Stimulated activated CD4-positive, alpha-beta T cell treated with anti-CD3 and anti-CD28 coated beads, Interleukin-2, amount 100 ng/mL, for 24 hours (primary cell): ENCODE data around the gene SLC7A10.
"Not testable (repeated sequence)": the region's sequence is repeated elsewhere in the genome, so short reads cannot be mapped to it uniquely, and the experiment has no call there.

Experiments
- DNase-seq, 2 donors: peaks; one replicate each; pipeline ENCODE4 v3.0.0-alpha.2; 2020

Gene SLC7A10

DNA sequence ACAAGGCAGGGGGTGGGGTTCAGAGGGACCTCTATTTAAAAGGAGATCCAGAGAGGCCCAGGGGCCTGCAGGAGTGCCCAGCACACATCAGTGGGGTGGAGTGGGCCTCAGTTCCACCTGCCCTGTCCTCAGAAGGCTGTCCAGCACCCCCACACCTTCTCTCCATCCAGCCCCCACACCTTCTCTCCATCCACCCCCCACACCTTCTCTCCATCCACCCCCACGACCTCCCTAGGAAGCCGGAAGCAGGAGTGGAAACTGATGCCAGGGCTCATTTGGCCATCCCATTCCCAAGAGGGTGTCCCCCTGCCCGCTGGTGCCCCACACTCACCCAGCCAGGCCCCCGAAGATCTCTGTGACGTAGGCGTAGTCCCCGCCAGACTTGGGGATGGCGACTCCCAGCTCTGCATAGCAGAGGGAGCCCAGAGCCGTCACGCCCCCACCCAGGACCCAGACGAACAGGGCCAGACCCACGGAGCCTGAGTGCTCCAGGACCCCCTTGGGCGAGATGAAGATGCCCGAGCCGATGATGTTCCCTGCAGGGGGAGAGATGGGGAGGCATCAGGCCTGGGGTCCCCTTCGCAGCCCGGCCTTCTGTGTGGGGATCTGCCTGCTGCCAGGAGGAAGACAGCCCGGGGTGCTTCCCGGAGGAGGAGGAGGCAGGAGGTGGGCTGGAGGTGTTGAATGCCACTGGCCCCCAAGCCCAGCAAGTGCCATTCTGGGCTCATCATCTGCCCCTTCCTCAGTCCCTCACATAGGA, 10.0 kb downstream of the SLC7A10 start:
- DNase-seq, result no peak

DNA sequence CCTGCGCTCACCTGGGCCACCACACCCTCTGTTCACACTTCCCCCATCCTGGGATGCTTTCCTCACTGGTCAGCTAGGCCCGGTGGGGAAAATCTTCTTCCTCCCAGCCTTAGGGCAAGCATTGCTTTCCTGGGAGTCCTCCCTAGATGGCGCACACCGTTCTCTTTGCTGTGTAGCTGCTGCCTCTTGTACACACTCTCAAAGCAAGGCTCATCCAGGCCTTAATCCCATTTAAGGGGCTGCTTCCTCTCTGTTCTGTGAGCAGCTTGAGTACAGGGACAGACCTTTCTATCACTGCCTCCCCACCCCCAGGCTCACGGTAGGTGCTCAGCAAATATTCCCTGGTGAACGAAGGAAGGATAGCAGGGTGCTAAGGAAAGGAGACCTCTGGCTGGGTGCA, 11.1 kb downstream of the SLC7A10 start:
- no peak for DNase-seq

DNA sequence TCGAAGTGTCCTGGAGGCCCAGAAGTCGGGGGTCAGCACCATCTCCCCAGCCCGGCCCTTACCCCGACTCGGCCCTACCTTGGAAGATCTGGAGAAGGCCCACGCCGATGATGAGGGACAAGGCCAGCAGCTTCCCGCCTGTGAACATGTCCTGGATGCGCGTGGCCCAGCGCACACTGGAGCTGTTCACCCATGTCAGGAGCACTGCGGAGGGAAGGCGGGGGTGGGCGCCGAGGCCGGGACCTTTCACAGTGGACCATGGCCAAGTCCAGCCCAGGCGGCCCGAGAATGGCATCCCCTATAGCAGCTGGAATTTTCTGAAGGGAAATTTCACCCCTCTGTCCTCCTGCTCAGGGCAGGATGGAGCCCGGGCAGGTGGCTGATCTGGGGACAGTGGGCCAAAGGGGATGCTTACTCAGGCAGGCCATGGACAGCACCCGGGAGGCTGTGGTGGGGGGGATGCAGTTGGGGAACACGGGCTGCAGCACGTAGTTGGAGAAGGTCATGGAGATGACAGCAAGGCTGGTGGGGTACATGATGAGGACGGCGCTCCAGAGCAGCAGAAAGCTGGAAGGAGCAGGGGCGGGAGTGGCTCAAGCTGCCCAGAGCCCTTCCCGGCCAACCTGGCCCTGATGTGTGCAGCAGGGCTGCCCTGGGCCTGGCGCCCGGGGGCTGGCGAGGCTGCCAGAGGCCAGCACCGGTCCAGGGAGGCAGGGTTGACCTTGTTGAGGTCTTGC, 13.0 kb downstream of the SLC7A10 start:
- no peak for DNase-seq

DNA sequence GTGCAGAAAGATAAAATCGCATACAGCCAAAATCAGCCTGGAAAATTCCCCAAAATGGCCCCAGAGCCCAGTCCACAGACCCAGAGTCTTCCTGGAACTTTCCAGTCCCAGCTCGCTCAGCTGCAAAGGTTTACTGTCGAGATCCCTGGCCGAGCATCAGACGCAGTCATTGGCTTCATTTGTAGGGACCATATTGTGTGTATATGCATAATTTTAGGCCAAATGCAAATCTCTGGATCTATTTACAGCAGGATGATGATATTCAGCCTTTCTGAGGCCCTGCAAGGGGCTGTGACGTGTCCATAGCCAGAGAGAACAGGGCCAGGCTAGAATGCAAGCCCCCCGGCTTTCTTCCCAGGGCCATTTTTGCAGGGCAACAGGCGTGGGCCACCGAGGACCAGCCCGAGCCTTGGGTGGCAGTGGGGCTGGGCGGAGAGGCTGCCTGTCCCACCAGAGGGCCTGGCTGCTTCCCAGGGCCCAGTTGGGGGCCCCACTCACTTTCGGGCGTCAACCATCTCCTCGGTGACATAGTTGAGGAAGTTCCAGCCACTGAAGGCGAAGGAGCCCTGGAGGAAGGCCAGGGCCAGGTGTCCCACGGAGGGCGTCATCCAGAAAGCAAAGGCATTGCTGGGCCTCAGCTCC, 13.7 kb downstream of the SLC7A10 start:
- no peak for DNase-seq

DNA sequence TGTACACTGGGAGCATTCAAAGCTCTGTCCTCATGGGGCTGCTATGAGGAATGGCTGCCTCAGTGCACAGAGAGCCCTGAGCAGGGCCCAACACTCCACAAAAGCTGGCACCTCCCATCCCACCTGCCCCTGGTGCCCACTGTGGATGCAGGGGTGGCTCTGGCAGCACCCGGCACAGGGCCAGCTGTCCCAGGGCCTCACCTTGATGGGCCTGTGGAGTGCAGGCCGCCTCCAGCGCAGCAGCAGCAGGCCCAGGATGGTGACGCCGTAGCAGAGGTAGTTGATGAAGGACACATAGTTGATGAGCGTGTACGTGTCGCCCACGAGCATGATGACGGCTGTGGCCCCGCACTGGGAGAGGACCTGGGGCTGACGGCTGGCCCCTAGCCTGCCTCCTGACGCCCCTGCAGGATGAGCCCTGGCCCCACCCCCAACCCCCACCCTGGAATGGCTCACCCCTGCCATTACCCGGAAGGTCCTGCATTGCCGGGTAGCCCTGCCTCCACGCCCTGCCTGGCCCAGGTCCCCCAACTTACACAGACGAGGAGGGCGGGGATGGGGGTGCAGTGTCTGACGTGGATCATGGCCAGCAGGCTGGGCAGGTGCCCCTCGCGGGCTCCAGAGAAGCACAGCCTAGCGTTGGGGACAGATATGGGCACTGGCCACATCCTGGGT, 15.2 kb downstream of the SLC7A10 start:
- DNase-seq, result no peak

DNA sequence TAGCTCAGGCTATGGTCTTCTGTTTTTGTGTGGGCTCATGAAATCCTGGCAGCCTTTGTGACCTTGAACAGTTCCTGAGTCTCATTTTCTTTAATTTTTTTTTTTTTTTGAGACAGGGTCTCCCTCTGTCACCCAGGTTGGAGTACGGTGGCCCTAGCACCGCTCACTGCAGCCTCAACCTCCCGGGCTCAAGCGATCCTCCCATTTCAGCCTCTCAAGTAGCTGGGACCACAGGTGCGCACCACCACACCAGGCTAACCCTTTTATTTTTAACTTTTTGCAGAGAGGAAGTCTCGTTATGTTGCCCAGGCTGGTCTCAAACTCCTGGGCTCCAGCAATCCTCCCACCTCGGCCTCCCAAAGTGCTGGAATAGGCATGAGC, 15.8 kb downstream of the SLC7A10 start:
- not testable (repeated sequence) for DNase-seq

- no peak for DNase-seq
Observed at GRCh38 chr19:33208904-33209849, 16.5 kb downstream of the SLC7A10 start.

- no peak for DNase-seq
Observed at GRCh38 chr19:33208371-33208895, 17.2 kb downstream of the SLC7A10 start.

GRCh38 chr19:33207903-33208302, 17.7 kb downstream of the SLC7A10 start:
- DNase-seq, result no peak

DNA sequence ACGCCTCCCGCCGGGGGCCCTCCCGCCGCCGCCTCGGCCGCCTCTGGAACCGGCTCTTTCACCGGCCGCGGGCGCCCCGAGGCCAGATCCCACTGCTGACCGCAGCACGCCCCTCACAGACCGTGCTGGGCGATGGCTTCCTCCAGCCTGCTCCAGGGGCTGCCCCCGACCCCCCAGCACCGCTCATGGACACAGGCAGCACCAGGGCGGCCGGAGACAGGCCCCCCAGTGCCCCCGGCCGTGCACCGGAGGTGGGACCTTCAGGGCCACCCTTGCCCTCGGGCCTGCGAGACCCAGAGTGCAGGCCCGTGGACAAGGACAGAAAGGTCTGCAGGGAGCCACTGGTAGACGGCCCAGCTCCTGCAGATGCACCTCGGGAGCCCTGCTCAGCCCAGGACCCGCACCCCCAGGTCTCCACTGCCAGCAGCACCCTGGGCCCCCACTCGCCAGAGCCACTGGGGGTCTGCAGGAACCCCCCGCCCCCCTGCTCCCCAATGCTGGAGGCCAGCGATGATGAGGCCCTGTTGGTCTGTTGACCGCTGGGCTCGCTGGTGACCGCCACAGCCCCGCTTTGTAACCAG, 18.5 kb downstream of the SLC7A10 start:
- DNase-seq, result no peak

- no peak for DNase-seq
Observed at GRCh38 chr19:33206261-33207039, 19.2 kb downstream of the SLC7A10 start.

GRCh38 chr19:33205531-33206260, 20.0 kb downstream of the SLC7A10 start:
- no peak for DNase-seq

GRCh38 chr19:33205110-33205509, 20.5 kb downstream of the SLC7A10 start:
- DNase-seq, result no peak

DNA sequence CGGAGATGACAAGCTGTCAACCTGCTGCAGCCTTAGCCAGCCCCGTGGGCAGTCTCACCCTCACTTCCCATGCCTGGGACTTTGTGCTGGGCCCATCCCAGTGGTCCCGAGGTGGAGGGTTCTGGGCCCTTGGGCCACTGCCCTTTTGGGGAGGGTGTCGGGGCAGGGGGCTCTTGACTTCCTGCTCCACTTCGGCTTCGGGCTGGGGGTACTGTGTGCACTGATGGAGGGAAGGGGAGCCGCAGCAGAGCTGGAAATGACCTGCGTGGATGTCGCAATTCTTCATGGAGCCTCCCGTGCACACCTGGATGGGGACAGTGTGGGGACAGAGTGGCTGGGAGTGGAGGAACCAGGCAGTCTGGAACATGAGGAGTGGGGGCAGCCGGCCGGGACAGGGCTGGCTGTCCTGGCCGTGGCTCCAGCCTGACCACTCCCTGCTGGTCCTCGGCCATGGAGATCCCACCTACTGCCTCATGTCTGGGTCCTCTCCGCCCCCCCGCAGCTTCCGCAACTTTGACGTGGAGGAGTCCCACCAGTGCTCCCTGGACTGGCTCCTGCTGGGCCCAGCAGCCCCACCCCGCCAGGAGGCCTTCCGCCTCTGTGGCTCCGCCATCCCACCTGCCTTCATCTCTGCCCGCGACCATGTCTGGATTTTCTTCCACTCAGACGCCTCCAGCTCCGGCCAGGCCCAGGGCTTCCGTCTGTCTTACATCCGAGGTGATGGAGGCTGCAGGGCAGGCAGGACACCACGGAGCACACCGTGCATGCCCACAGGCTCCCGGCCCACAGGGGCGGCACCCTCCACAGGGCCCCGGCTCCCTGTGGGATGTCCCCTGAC, 21.3 kb downstream of the SLC7A10 start:
- no peak for DNase-seq

DNA sequence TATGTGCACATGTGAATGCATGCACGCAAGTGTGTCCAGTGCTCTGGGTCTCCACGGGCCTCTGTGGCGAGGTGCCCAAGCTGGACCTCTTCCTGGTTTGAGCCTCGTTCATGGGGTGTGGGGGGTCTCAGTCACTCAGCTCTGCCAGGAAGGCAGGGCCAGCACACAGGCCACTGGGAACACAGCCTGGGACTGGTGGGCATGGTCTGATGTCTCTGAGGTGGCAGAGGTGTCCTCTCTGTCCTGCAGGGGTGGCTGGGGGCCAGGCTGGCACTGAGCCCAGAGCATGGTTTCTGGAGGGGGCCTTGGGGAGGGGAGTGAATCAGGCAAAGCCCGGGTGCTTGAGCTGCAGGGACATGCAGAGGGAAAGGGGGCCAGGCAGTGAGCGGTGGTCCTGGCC, 22.1 kb downstream of the SLC7A10 start:
- DNase-seq, result no peak

DNA sequence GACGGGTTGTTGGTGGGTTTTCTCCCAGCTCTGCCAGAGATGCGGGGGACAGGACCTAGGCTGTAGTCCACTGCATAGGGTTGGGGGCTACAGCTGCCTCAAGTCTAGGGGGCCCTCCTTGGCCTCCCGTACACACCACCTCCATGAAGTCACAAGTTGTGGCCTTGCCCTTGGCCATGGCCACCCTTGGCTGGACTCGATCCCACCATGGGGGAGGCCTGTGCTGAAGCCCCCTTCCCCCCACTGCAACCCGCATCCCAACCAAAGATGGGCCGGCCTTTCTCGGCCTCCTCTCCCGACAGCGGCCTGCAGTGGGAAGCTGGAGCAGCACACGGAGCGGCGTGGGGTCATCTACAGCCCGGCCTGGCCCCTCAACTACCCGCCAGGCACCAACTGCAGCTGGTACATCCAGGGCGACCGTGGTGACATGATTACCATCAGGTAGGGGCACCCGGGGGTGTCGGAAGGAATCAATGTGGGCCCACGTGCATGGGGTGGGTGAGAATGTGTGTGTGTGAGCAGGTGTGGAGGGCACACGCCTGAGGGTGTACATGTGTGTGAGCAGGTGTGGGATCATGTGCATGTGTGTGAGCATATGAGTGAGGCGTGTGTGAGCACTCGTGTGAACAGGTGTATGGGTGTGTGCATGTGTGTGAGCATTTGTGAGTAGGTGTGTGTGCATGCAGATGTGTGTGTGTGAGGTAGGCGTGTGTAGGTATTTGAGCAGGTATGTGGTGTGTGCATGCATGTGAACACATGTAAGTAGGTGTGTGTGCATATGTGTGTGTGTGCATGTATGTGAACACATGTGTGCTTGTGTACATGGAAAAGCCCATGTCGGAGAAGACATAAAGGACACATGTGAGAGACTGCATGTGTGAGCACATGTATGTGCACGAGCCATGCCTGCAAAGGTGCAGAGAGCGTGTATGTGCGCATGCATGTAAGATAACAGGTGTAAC, 22.8 kb downstream of the SLC7A10 start:
- no peak for DNase-seq

GRCh38 chr19:33201886-33202545, 23.6 kb downstream of the SLC7A10 start:
- DNase-seq, result no peak
